Neural progenitor cell (in vitro differentiated cells): Measurements from ENCODE around the gene CYP11A1. TPM values are rescaled to one million over a fixed set of nuclear protein-coding genes. Genes with fewer than 3 reads are reported as not detected.

Experiments
- DNase-seq: peaks from one replicate; pipeline ENCODE4 v3.0.0-alpha.2; 2016; ENCODE audit warnings: low spot score
- H2AFZ ChIP-seq: fragments of 200-600 bp; sonication (generic); replicated peaks from 2 replicates; pipeline ENCODE4 v1.6.1; 2016; ENCODE audit warnings: antibody characterized with exemption
- H3F3A ChIP-seq: fragments of 200-600 bp; sonication (generic); 2 replicates; pipeline ENCODE4 v1.6.1; 2016; ENCODE audit warnings: antibody characterized with exemption, low read depth
- H3K27ac ChIP-seq: fragments of 200-600 bp; sonication (generic); 2 replicates; pipeline ENCODE4 v1.5.1; 2016; ENCODE audit warnings: mild to moderate bottlenecking
- H3K27me3 ChIP-seq: fragments of 200-600 bp; sonication (generic); 2 replicates; pipeline ENCODE4 v1.6.1; 2016; ENCODE audit warnings: mild to moderate bottlenecking, moderate library complexity
- H3K36me3 ChIP-seq: fragments of 200-600 bp; sonication (generic); 2 replicates; pipeline ENCODE4 v1.5.1; 2016
- H3K4me1 ChIP-seq: fragments of 200-600 bp; sonication (generic); 2 replicates; pipeline ENCODE4 v1.6.1; 2016; ENCODE audit warnings: mixed run types
- H3K4me2 ChIP-seq: fragments of 200-600 bp; sonication (generic); 2 replicates; pipeline ENCODE4 v1.6.1; 2016
- H3K4me3 ChIP-seq: fragments of 200-600 bp; sonication (generic); 2 replicates; pipeline ENCODE4 v1.5.1; 2016
- H3K79me2 ChIP-seq: fragments of 200-600 bp; sonication (generic); 2 replicates; pipeline ENCODE4 v1.6.1; 2016; ENCODE audit warnings: low read depth
- H3K9ac ChIP-seq: fragments of 200-600 bp; sonication (generic); 2 replicates; pipeline ENCODE4 v1.6.1; 2016
- H3K9me3 ChIP-seq: fragments of 200-600 bp; sonication (generic); 2 replicates; pipeline ENCODE4 v1.5.1; 2016; ENCODE audit warnings: low read depth
- H4K20me1 ChIP-seq: fragments of 200-600 bp; sonication (generic); 2 replicates; pipeline ENCODE4 v1.6.1; 2016; ENCODE audit warnings: low read depth
- H3K27ac Mint-ChIP-seq: 3 replicates; pipeline ENCODE4 v1.8.0; 2021; ENCODE audit warnings: mixed read lengths
- H3K27me3 Mint-ChIP-seq: 2 replicates; pipeline ENCODE4 v1.8.0; 2022; ENCODE audit warnings: low read depth, mild to moderate bottlenecking, inconsistent platforms, moderate library complexity, mixed read lengths; ENCODE audit not compliant: insufficient read depth
- H3K36me3 Mint-ChIP-seq: 3 replicates; pipeline ENCODE4 v1.8.0; 2021; ENCODE audit warnings: mixed read lengths
- H3K4me1 Mint-ChIP-seq: 3 replicates; pipeline ENCODE4 v1.8.0; 2021; ENCODE audit warnings: mixed read lengths
- H3K4me3 Mint-ChIP-seq: 3 replicates; pipeline ENCODE4 v1.8.0; 2021; ENCODE audit warnings: mild to moderate bottlenecking, moderate library complexity, mixed read lengths
- H3K9me3 Mint-ChIP-seq: 3 replicates; pipeline ENCODE4 v1.8.0; 2020; ENCODE audit warnings: mixed read lengths
- CTCF ChIP-seq: fragments of 200-600 bp; sonication (generic); IDR thresholded peaks from 2 replicates; pipeline ENCODE4 v1.5.1; 2017; ENCODE audit warnings: antibody characterized with exemption, mild to moderate bottlenecking
- EZH2 ChIP-seq: fragments of 200-600 bp; sonication (generic); IDR thresholded peaks from 2 replicates; pipeline ENCODE4 v1.6.1; 2017; ENCODE audit warnings: antibody characterized with exemption, mild to moderate bottlenecking, moderate library complexity
- EZH2phosphoT487 ChIP-seq: fragments of 200-600 bp; sonication (generic); IDR thresholded peaks from 2 replicates; pipeline ENCODE4 v1.6.1; 2017; ENCODE audit warnings: antibody characterized with exemption
- total RNA-seq: library from RNA; depleted of rRNA; stranded (reverse); fragments of >200 nt; gene quantifications from 2 replicates; pipeline ENCODE4 v1.2.3, GENCODE V29; 2015; ENCODE audit warnings: low replicate concordance

CYP11A1 gene
- total RNA-seq, 1 donor from 2014 or later: 0.99 TPM

- no peaks in the 10 kb centered on the region for H3K9me3 ChIP-seq
- no peaks in the 10 kb centered on the region for H3K9me3 Mint-ChIP-seq
- H3K4me2 ChIP-seq: no peak overlapping the region
- peaks cover 12% of the 10 kb centered on the region for H3K36me3 Mint-ChIP-seq
- H3K4me1 ChIP-seq: no peaks in the 10 kb centered on the region
- no peaks in the 10 kb centered on the region for H3K36me3 ChIP-seq
- H3K4me3 ChIP-seq: no peak overlapping the region
- no peak for DNase-seq
- H3K27ac ChIP-seq: no peak overlapping the region
- H3K9ac ChIP-seq: no peak overlapping the region
- no peak for TF ChIP-seq EZH2
- TF ChIP-seq CTCF: no peak
- TF ChIP-seq EZH2phosphoT487: no peak
- H3K4me3 Mint-ChIP-seq: no peak overlapping the region
- H4K20me1 ChIP-seq: no peaks in the 10 kb centered on the region
- H3K27me3 Mint-ChIP-seq: peaks cover 3% of the 10 kb centered on the region
- H3K27ac Mint-ChIP-seq: no peak overlapping the region
- no peaks in the 10 kb centered on the region for H3F3A ChIP-seq
- peaks cover 14% of the 10 kb centered on the region for H3K4me1 Mint-ChIP-seq
- no peaks in the 10 kb centered on the region for H3K27me3 ChIP-seq
- H2AFZ ChIP-seq: no peak overlapping the region
- no peaks in the 10 kb centered on the region for H3K79me2 ChIP-seq
Observed at GRCh38 chr15:74414603-74415338, 47.3 kb upstream of the CYP11A1 start.

DNA sequence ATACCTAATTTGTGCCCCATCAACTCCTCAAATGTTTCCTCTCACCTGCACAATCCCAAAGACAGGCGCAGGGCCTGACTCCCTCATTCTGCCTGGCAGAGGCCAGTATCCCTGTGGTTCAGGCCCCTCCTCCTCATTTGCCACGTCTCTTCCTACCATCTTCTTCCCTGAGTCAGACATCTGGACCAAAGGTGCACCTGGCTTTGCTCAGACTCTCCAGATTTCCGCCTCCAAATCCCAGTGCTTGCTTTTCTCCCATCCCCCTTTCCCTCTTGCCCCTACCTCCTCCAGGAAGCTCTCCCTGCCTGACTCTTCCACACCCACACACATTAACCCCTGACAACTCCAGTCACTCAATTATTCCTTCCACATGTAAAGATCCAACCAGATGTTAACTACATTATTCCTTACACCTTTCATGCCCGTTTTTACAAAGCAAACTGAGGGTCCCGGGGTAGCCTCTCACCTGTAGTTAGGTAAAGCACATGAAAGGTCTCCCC, 46.7 kb upstream of the CYP11A1 start:
- H3K27me3 Mint-ChIP-seq: peaks cover 3% of the 10 kb centered on the region
- Histone ChIP-seq H3K79me2 (no peaks in the 10 kb centered on the region), H2AFZ (no peak overlapping the region), H3K4me1 (no peaks in the 10 kb centered on the region), H3K4me2 (no peak overlapping the region), H3K27me3 (no peaks in the 10 kb centered on the region), H3K27ac (no peak overlapping the region), H3F3A (no peaks in the 10 kb centered on the region), H3K9me3 (no peaks in the 10 kb centered on the region), H3K36me3 (no peaks in the 10 kb centered on the region), H3K9ac (no peak overlapping the region), H4K20me1 (no peaks in the 10 kb centered on the region), H3K4me3 (no peak overlapping the region)
- TF ChIP-seq EZH2phosphoT487 (no peak), CTCF (no peak), EZH2 (no peak)
- DNase-seq: no peak
- no peak overlapping the region for H3K4me3 Mint-ChIP-seq
- H3K4me1 Mint-ChIP-seq: peaks cover 14% of the 10 kb centered on the region
- H3K36me3 Mint-ChIP-seq: peaks cover 12% of the 10 kb centered on the region
- no peaks in the 10 kb centered on the region for H3K9me3 Mint-ChIP-seq
- peak overlapping the region; percentile 20 for H3K27ac Mint-ChIP-seq

GRCh38 chr15:74413350-74414080, 46.1 kb upstream of the CYP11A1 start:
- Histone ChIP-seq H3K4me1 (no peaks in the 10 kb centered on the region), H3F3A (no peaks in the 10 kb centered on the region), H3K27ac (no peak overlapping the region), H2AFZ (no peak overlapping the region), H3K4me2 (no peak overlapping the region), H4K20me1 (no peaks in the 10 kb centered on the region), H3K4me3 (no peak overlapping the region), H3K36me3 (no peaks in the 10 kb centered on the region), H3K9me3 (no peaks in the 10 kb centered on the region), H3K27me3 (no peaks in the 10 kb centered on the region), H3K9ac (no peak overlapping the region), H3K79me2 (no peaks in the 10 kb centered on the region)
- no peaks in the 10 kb centered on the region for H3K9me3 Mint-ChIP-seq
- no peak overlapping the region for H3K27ac Mint-ChIP-seq
- H3K27me3 Mint-ChIP-seq: peaks cover 5% of the 10 kb centered on the region
- no peak for DNase-seq
- H3K4me3 Mint-ChIP-seq: no peak overlapping the region
- peaks cover 17% of the 10 kb centered on the region for H3K4me1 Mint-ChIP-seq
- H3K36me3 Mint-ChIP-seq: peaks cover 12% of the 10 kb centered on the region
- TF ChIP-seq EZH2phosphoT487 (no peak), CTCF (no peak), EZH2 (no peak)
